ENCODE results near the gene CTNNA3. TPM values are rescaled to one million over a fixed set of nuclear protein-coding genes. Genes with fewer than 3 reads are reported as not detected.

CTNNA3 gene
- total and polyA plus RNA-seq, 12 donors, result 0.03 to 14.4 (median 0.47) TPM; not detected in 1

GRCh38 chr10:66982792-66983474, 713.1 kb downstream of the CTNNA3 start:
- H3K27ac ChIP-seq, result no peak overlapping the region
- H3K9me3 ChIP-seq (replicated peaks in 1 of 3), result no peaks in the 10 kb centered on the region
- WGBS, 4 donors, result 20 to 45% (median 43%) methylated on average over 6 of the region's 6 CpGs
- H3K4me1 ChIP-seq (replicated peaks in 1 of 2), result no peaks in the 10 kb centered on the region
- no peak for TF ChIP-seq POLR2A (IDR thresholded peaks at IDR 0.05)
- H3K36me3 ChIP-seq (replicated peaks in 1 of 2), result no peaks in the 10 kb centered on the region
- no peak overlapping the region for H3K4me3 ChIP-seq
- no peak for DNase-seq
- intact Hi-C loops (cut with DNase I), result no loop called here
- no peaks in the 10 kb centered on the region for H3K27me3 ChIP-seq

- Histone ChIP-seq H3K27ac (no peak overlapping the region), H3K4me3 (no peak overlapping the region), H3K36me3 (replicated peaks in 1 of 2) (no peaks in the 10 kb centered on the region), H3K9me3 (replicated peaks in 1 of 3) (no peaks in the 10 kb centered on the region), H3K4me1 (replicated peaks in 1 of 2) (no peaks in the 10 kb centered on the region), H3K27me3 (no peaks in the 10 kb centered on the region)
- WGBS, 4 donors, result 83 to 97% (median 94%) methylated on average over 1 of the region's 1 CpG
- DNase-seq, result no peak
- intact Hi-C loops (cut with DNase I), result no loop called here
- TF ChIP-seq POLR2A (IDR thresholded peaks at IDR 0.05) (no peak), CTCF (IDR thresholded peaks at IDR 0.05) (no peak)
These were observed 714.0 kb downstream of the CTNNA3 start for GRCh38 chr10:66982053-66982420.

GRCh38 chr10:66981361-66982052, 714.5 kb downstream of the CTNNA3 start:
- Histone ChIP-seq H3K27ac (no peak overlapping the region), H3K27me3 (no peaks in the 10 kb centered on the region), H3K4me1 (replicated peaks in 1 of 2) (no peaks in the 10 kb centered on the region), H3K9me3 (replicated peaks in 1 of 3) (no peaks in the 10 kb centered on the region), H3K36me3 (replicated peaks in 1 of 2) (no peaks in the 10 kb centered on the region), H3K4me3 (no peak overlapping the region)
- intact Hi-C loops (cut with DNase I), result no loop called here
- TF ChIP-seq POLR2A (IDR thresholded peaks at IDR 0.05) (no peak), CTCF (IDR thresholded peaks at IDR 0.05) (no peak)
- DNase-seq, result no peak
- 81 to 90% (median 83%) methylated on average over 3 of the region's 3 CpGs for WGBS, 4 donors

GRCh38 chr10:66980246-66980815, 715.7 kb downstream of the CTNNA3 start:
- Histone ChIP-seq H3K27ac (no peak overlapping the region), H3K9me3 (replicated peaks in 1 of 3) (no peaks in the 10 kb centered on the region), H3K4me3 (no peak overlapping the region), H3K4me1 (replicated peaks in 1 of 2) (no peaks in the 10 kb centered on the region), H3K36me3 (replicated peaks in 1 of 2) (no peaks in the 10 kb centered on the region), H3K27me3 (no peaks in the 10 kb centered on the region)
- 87 to 92% (median 91%) methylated on average over 4 of the region's 4 CpGs for WGBS, 4 donors
- intact Hi-C loops (cut with DNase I), result no loop called here
- TF ChIP-seq CTCF (IDR thresholded peaks at IDR 0.05), result no peak
- no peak for TF ChIP-seq POLR2A (IDR thresholded peaks at IDR 0.05)
- DNase-seq, result no peak
